ENCODE results near the gene FGD4. TPM values are rescaled to one million over a fixed set of nuclear protein-coding genes. Genes with fewer than 3 reads are reported as not detected.

The FGD4 gene
- total and polyA plus RNA-seq, 2 donors (not counting 3 experiments of a cell fraction or from before 2014, with no cell fraction given), result 6.6 to 44.7 TPM

GRCh38 chr12:32519047-32519446 is 119.7 kb downstream of the FGD4 start:
- H3K27ac ChIP-seq (ENCODE audit: insufficient read depth, low read depth, low read length), result no peak overlapping the region
- H3K27me3 ChIP-seq (ENCODE audit: control insufficient read depth in 2 of 2, insufficient read depth in 2 of 2, low read length in 2 of 2), result no peaks in the 10 kb centered on the region
- H3K9me1 ChIP-seq (replicated peaks; ENCODE audit: control insufficient read depth, extremely low read depth, insufficient read depth, low read length), result no peaks in the 10 kb centered on the region
- TF ChIP-seq JUN (IDR thresholded peaks at IDR 0.05; ENCODE audit: borderline replicate concordance, insufficient read depth, insufficient read length, low read depth) (no peak), POLR2AphosphoS5 (IDR thresholded peaks at IDR 0.05; ENCODE audit: insufficient read depth, low read depth, low read length) (no peak), POLR2A (IDR thresholded peaks at IDR 0.05; ENCODE audit: low read depth, low read length) (no peak), GATA2 (IDR thresholded peaks at IDR 0.05; ENCODE audit: insufficient read depth, insufficient read length, low read depth, low read length) (no peak), MYC (IDR thresholded peaks at IDR 0.05; ENCODE audit: low read depth, low read length) (no peak), FOS (IDR thresholded peaks at IDR 0.05; ENCODE audit: borderline replicate concordance, insufficient read depth, low read length) (no peak), CTCF (IDR thresholded peaks at IDR 0.05; ENCODE audit: extremely low read depth in 1 of 2, insufficient read depth in 1 of 2, low read depth in 1 of 2, low read length in 2 of 2) (no peak), MAX (IDR thresholded peaks at IDR 0.05; ENCODE audit: insufficient read depth, insufficient read length) (no peak), EZH2 (IDR thresholded peaks at IDR 0.05; ENCODE audit: borderline replicate concordance, low read depth, low read length, severe bottlenecking) (no peak)
- intact Hi-C loops (cut with micrococcal nuclease) (no loop called here), dilution Hi-C loops (cut with MboI; ENCODE audit: extremely low pct_ligation_motif_present, low sequenced_read_pairs) (no loop called here)
- H3K4me2 ChIP-seq (ENCODE audit: insufficient read depth, low read length), result no peak overlapping the region
- no peak overlapping the region for H3K9ac ChIP-seq (replicated peaks; ENCODE audit: extremely low read depth, insufficient read depth, low read length)
- FAIRE-seq (no peak), DNase-seq (ENCODE audit: low read depth, low spot score) (no peak)
- no peak overlapping the region for H3K4me3 ChIP-seq (replicated peaks in 1 of 3; ENCODE audit: insufficient read depth in 1 of 3, low read depth in 1 of 3, low read length in 3 of 3)
- BruUV-seq (replicated peaks), result no TSS peak
- POLR2A ChIA-PET, result no interaction called here
- no peaks in the 10 kb centered on the region for H3K9me3 ChIP-seq (replicated peaks; ENCODE audit: control insufficient read depth, insufficient read depth, low read length)
- H2AFZ ChIP-seq (ENCODE audit: low read depth, low read length), result no peak overlapping the region
- H3K79me2 ChIP-seq (ENCODE audit: control insufficient read depth, insufficient read depth, low read length), result no peaks in the 10 kb centered on the region
- CTCF ChIA-PET, result interaction anchor here (0.7 to 1.0 kb wide), 2 partner anchors 14 to 170 kb away, joined by 3 to 5 read pairs; no protein-coding TSS in a partner anchor
- H4K20me1 ChIP-seq (replicated peaks; ENCODE audit: control insufficient read depth, extremely low read depth, insufficient read depth, low read length), result no peaks in the 10 kb centered on the region
- no peaks in the 10 kb centered on the region for H3K36me3 ChIP-seq (ENCODE audit: control insufficient read depth in 2 of 2, extremely low read depth in 1 of 2, insufficient read depth in 2 of 2, low read length in 2 of 2)
- H3K4me1 ChIP-seq (ENCODE audit: control insufficient read depth, extremely low read depth, insufficient read depth, low read length), result peaks cover 12% of the 10 kb centered on the region

Measured in endothelial cell of umbilical vein (primary cell).